HG03196 (cell line): Measurements from ENCODE around the gene UGT1A10.
"Not testable (repeated sequence)": the region's sequence is repeated elsewhere in the genome, so short reads cannot be mapped to it uniquely, and the experiment has no call there.

Experiments
- ATAC-seq: cut with Tn5 transposase; IDR thresholded peaks from one replicate; pipeline ENCODE4 v1.9.1; 2021; ENCODE audit not compliant: unreplicated experiment

Gene UGT1A10

GRCh38 chr2:233691443-233692433 lies 55.5 kb downstream of the UGT1A10 start:
- ATAC-seq = no peak

GRCh38 chr2:233692648-233693047 lies 56.4 kb downstream of the UGT1A10 start, which contains the start of gene UGT1A6:
Gene UGT1A6 (plus strand): TSS chr2:233692890. CDS start chr2:233693005, 115 bp downstream.
- no peak for ATAC-seq

DNA sequence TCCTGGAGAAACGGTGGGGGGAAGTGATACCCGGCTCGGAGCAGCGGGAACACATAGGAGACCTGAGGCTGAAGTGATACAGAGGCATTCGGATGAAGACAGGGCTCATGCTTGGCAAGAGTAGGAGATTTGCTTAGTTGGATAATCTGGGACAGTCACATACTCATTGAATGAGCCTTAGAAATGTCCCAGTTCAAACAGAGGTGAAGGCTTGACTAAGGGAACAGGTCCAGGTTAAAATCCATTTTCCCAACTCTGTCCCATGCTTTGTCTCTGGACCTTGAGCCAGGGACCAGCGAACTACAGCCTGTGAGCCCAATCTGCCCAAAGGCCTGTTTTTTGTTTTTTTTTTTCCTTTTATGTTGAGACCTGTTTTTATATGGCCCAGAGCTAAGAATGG lies 57.7 kb downstream of the UGT1A10 start:
- no peak for ATAC-seq

GRCh38 chr2:233698740-233699139 lies 62.5 kb downstream of the UGT1A10 start:
- no peak for ATAC-seq

DNA sequence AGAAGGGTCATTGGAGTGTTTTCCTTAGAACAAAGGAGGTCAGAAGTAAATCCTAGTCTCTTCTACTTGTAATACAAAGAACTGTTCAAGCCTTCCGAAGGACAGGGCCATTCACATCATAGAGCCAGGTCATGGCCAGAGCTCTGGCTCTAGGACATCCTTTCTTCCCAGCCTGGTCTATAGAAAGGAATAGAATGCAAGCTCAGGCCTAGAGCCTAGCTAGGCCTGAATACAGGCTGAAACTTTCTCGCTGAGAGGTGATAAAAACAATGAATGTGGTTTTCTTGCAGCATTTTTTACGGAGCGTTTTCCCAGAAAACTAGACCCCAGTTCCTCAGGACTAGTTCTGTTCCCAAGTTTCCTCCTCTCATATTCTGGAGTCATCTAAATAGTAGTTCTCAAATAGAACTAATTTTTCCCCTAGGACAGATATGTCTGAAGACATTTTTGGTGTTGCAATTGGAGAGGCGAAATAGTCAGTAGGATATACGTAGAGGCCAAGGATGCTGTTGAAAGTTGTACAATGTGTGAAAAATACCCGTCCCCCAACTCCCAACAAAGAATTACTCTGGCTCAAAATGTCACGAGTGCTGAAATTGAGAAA lies 63.3 kb downstream of the UGT1A10 start:
- no peak for ATAC-seq

- no peak for ATAC-seq
These were observed 63.9 kb downstream of the UGT1A10 start for GRCh38 chr2:233700028-233700635.

GRCh38 chr2:233700842-233701241 lies 64.6 kb downstream of the UGT1A10 start:
- ATAC-seq = not testable (repeated sequence)

DNA sequence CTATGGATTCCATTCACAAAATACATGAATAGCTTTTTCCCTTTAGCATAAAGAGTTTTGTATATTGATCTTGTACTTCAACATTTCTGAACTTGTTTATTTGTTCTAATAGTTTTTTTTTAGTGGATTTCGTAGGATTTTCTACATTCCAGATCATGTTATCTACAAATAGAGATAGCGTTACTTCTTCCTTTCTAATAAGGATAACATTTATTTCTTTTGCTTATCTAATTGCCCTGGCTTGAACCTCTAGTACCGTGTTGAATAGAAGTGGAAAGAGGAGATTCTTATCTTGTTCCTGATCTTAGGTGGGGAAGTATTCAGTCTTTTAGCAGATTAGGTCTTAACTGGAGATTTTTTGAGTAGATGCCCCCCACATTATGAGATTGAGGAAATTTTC lies 66.0 kb downstream of the UGT1A10 start:
- ATAC-seq = no peak

- ATAC-seq = no peak
These were observed 69.8 kb downstream of the UGT1A10 start for GRCh38 chr2:233705911-233706506.

DNA sequence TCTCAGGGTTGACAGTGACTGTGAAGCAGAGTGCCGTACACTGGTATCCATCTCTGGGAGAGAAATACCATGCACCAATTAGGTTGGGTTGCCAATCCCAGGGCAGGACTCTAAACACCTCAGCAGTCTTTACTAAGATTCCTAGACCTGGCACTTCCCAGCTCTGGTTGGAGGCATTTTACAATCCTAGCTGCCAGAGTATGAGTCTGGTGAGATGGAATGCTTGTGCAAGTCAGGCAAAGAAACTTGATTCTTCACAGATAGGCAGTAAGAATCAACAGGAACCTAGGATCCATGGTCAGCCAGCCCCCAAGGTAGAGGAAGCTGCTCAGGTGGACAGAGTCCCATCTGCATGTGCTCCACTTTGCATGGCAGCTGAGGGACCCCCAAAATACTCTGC lies 70.5 kb downstream of the UGT1A10 start:
- ATAC-seq = no peak

DNA sequence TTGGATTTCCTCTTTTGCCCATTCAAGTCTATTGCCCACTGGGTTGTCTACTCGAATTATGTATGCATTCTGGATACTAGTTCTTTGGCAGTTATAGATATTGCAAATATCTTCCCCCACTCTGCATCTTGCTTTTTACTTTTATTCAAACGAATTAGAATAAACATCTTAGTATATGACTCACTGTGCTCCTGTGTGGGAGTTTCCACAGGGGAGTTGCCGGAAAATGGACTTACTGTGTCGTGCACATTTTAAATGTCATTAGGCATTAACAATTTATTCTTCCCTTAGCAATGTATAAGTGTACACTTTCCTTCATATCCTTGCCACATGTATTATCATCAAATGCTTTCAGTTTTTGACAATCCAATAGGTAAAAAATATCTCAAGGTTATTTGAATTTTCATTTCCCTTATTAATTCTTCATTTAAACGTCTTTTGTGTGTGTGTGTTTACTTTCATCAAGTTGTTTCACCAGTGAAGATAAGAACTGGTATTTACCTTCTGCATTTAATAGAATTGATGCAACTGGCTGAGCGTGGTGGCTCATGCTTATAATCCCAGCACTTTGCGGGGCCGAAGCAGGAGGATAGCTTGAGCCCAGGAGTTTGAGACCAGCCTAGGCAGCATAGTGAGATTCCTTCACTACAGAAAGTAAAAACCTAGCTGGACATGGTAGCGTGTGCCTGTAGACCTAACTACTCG lies 71.8 kb downstream of the UGT1A10 start:
- no peak for ATAC-seq

GRCh38 chr2:233708942-233709341 lies 72.7 kb downstream of the UGT1A10 start:
- ATAC-seq = no peak

DNA sequence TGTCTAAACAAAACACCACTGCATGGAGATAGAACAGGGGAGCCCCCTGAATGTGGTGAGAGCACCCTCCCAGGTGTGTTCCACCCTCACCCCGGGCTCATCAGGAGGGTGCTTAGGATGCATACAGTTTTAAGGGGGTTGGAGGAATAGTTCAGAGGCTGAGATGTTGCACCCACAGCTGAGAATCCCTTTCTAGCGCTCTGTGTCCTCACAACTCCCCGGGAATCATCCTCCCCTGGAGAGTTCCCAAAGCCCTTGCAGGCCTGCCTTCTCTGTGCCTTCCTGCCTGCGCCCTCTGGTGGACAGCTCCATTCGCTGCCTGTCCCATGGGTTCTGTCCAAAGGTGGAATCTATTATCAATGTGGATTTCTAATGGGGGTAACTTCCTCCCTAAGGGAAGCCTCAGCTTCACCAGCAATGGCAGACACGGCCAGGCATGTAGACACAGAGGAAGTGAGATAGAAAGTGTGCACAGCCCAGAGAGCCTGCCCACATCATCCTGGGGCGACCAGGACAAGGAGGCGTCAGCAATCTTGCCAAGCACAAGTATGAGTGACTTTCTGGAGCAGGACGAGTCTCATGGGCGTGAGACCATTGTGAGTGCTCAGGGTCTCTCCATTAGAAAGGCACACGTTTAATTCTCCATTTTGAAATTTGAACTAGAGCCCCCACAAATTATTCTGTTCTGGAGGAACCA lies 75.2 kb downstream of the UGT1A10 start:
- peak; percentile 61 for ATAC-seq

DNA sequence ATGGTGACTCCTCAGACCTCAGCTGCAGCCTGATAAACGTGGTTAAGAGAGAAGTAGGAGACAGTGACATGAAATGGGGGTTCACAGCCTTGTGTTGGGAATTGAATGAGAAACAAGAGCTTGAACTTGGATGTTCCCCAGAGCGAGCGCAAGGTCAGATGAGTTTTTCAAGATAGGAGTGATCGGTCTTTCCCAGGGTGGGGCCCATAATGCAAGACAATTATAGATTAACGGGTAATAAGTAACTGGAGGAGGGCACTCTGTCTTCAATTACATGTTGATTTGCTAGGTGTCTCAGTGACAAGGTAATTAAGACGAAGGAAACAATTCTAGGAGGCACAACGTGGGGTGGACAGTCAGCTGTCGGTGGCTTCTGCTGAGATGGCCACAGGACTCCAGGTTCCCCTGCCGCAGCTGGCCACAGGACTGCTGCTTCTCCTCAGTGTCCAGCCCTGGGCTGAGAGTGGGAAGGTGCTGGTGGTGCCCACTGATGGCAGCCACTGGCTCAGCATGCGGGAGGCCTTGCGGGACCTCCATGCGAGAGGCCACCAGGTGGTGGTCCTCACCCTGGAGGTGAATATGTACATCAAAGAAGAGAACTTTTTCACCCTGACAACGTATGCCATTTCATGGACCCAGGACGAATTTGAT lies 76.5 kb downstream of the UGT1A10 start, which contains the start of gene UGT1A5:
TSS of gene UGT1A5 (plus strand) at position 297 of the 651 bp plus-strand sequence. CDS start at position 382, 85 bp downstream.
- no peak for ATAC-seq

- no peak for ATAC-seq
These were observed 77.0 kb downstream of the UGT1A10 start for GRCh38 chr2:233713262-233713615.

DNA sequence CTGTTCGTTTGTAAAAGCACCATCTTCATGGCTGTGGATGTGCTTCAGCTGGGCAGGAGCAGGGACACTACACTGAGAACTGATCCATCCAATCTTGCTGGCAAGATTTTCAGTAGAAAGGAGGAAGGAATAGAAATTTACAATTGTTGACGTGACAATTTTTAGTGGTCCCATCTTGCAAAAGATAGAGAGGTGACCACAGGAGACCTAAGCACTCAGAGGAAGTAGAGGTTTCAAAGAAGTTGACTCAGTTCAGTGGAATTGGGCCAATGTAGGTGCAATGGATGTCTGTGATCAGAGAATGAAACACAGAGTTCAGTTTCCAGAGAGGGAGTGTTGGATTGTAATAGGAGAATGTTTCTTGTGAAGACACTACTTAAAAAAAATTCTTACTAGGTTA lies 77.9 kb downstream of the UGT1A10 start:
- ATAC-seq = no peak

GRCh38 chr2:233718552-233718951 lies 82.3 kb downstream of the UGT1A10 start, which contains the start of gene UGT1A4:
Gene UGT1A4 (plus strand): TSS chr2:233718736. CDS start chr2:233718821, 85 bp downstream.
- ATAC-seq = no peak

DNA sequence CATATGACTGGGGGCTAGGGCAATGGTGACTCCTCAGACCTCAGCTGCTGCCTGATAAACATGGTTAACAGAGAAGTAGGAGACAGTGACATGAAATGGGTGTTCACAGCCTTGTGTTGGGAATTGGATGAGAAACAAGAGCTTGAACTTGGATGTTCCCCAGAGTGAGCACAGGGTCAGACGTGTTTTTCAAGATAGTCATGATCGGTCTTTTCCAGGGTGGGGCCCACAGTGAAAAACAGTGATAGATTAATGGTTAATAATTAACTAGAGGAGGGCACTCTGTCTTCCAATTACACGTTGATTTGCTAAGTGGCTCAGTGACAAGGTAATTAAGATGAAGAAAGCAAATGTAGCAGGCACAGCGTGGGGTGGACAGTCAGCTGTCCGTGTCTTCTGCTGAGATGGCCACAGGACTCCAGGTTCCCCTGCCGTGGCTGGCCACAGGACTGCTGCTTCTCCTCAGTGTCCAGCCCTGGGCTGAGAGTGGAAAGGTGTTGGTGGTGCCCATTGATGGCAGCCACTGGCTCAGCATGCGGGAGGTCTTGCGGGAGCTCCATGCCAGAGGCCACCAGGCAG lies 92.6 kb downstream of the UGT1A10 start, which contains the start of gene UGT1A3:
TSS of gene UGT1A3 (plus strand) at position 320 of the 579 bp plus-strand sequence. CDS start at position 405, 85 bp downstream.
- ATAC-seq = no peak
